A549 treated with GW870086 at 1 μM for 4 hours (cell line): ENCODE results near the gene TRMT13. TPM values are rescaled to one million over a fixed set of nuclear protein-coding genes. Genes with fewer than 3 reads are reported as not detected.

Experiments
- total RNA-seq: library from RNA; stranded (reverse); fragments of 200-300 nt; extraction: Qiagen RNA extraction; gene quantifications from 5 replicates; pipeline ENCODE4 v1.2.3, GENCODE V29; 2022; ENCODE audit warnings: low read depth

Gene TRMT13
- 4.2 to 7.3 TPM (median 7.1 TPM) in 5 replicates for total RNA-seq

DNA sequence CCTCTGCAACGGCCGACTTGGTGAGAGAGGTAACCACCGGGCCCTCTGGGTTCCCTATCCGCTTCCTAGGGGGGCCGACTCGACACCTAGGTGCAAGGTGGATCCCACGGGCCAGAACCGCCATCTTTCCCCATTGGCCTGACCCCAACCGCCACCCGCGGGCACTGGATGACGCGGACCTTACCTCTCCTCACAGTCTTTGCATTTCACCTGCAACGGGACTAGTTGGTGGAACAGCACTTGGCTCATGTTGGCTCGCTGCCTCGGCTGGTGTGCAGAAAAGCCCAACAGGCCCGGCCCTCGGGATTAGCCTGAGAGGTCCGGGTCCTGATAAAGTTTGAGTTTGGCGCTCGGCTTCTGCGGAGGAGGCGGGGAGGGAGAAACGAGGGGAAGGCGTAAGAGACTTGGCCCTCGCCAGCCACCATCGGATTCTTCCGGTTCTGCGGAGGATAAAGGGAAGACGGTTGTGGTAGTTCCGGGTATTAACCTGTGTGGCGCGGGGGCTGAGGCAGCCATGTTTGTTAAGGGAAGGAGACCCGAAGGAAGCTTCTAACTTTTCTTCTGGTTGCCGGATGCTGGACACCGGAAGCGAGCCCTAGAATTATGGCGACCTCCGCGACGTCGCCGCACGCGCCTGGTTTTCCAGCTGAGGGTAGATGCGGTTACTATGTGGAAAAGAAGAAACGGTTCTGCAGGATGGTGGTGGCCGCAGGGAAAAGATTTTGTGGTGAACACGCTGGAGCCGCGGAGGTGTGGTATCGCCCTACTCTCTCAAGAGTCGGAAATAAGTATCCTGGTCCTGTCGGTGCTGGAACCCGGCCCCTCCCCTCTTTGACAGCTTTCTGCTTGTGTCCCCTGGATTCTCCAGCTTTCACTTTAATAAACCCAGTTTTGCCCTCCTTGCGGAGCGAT, at the start of gene TRMT13, which contains the start of gene SASS6:
Gene TRMT13, plus strand, starts transcription at position 598 of the 912 bp plus-strand sequence. Its CDS starts 6 bp downstream, at position 604.
Gene SASS6, minus strand, starts transcription at position 365 of the 912 bp plus-strand sequence. Its CDS starts 116 bp downstream, at position 249.

GRCh38 chr1:100178091-100178490, 45.1 kb downstream of the TRMT13 start, which contains the start of gene LRRC39:
Gene LRRC39 (minus strand): TSS chr1:100178256. CDS start chr1:100168516, 9,740 bp downstream.

Other genes with a start within 250 kb of the TRMT13 start
- 5.6 to 12.7 TPM (median 9.6 TPM) in 5 replicates for gene SLC35A3, start 163.2 kb upstream of the TRMT13 start, total RNA-seq
- gene SASS6, start 233 bp upstream of the TRMT13 start, total RNA-seq = 2.6 to 5.0 TPM (median 3.7 TPM) in 5 replicates
- gene LRRC39, start 45.1 kb downstream of the TRMT13 start, total RNA-seq = 0.10 TPM in 1 of 5 replicates, not detected in the others
- 3.3 to 4.0 TPM (median 3.7 TPM) in 5 replicates for gene DBT, start 116.7 kb downstream of the TRMT13 start, total RNA-seq
- gene RTCA, start 133.1 kb downstream of the TRMT13 start, total RNA-seq = 21.5 to 24.2 TPM (median 22.4 TPM) in 5 replicates
- 2.2 to 3.3 TPM (median 2.8 TPM) in 5 replicates for gene CDC14A, start 219.3 kb downstream of the TRMT13 start, total RNA-seq